GM18519 (cell line): Measurements from ENCODE around the gene AKAP3.

Experiments used
- ATAC-seq: cut with Tn5 transposase; IDR thresholded peaks from one replicate; pipeline ENCODE4 v1.9.1; 2021; ENCODE audit warnings: mild to moderate bottlenecking, moderate library complexity; ENCODE audit not compliant: unreplicated experiment, low FRiP score

AKAP3 gene

GRCh38 chr12:4648501-4649357 is at the start of gene AKAP3, which contains the start of gene NDUFA9:
AKAP3 (minus strand) TSS chr12:4649051; CDS start chr12:4638196, 10,855 bp downstream.
NDUFA9 (plus strand) TSS chr12:4649114; CDS start chr12:4649127, 13 bp downstream.
- peak; percentile 67 for ATAC-seq

DNA sequence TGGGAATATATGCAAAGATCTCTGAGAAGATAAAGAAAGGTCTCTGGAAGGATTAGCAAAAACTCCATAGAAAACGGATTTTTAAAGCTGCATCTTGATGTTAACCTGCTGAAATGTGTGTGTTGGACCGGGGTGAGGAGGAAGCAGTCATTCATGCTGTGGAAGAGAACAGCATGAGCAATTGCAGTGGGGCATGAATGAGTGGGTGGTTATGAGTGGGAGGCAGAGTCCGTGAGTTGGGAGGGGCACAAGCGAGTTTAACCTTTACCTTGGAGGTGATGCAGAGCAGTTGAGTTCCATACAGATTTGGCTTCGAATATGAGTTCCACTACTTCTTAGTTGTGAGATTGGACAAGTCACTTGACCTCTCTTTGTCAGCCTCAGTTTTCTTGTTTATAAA is 41.9 kb upstream of the AKAP3 start:
- ATAC-seq = no peak

GRCh38 chr12:4685317-4685716 is 36.5 kb upstream of the AKAP3 start:
- ATAC-seq = no peak

DNA sequence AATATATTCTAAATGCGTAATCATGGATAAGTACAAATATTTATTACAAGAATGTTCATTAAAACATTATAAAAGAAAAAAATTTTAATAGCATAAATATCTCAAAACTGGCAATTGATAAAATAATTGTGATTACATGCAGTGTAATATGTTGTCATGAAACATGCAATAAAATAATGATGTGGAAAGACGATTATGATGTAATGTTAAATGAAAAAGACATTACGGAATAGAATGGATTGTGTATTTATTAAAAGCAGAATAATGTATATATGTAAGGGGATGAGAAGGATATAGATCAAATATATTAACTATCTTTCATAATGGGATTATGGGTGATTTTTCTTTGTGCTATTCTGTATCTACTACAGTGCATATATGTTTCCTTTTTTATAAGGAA is 32.9 kb upstream of the AKAP3 start:
- ATAC-seq = no peak

GRCh38 chr12:4679711-4680110 is 30.9 kb upstream of the AKAP3 start:
- ATAC-seq = no peak

- ATAC-seq = no peak
Measured at GRCh38 chr12:4665236-4665635, 16.4 kb upstream of the AKAP3 start.

DNA sequence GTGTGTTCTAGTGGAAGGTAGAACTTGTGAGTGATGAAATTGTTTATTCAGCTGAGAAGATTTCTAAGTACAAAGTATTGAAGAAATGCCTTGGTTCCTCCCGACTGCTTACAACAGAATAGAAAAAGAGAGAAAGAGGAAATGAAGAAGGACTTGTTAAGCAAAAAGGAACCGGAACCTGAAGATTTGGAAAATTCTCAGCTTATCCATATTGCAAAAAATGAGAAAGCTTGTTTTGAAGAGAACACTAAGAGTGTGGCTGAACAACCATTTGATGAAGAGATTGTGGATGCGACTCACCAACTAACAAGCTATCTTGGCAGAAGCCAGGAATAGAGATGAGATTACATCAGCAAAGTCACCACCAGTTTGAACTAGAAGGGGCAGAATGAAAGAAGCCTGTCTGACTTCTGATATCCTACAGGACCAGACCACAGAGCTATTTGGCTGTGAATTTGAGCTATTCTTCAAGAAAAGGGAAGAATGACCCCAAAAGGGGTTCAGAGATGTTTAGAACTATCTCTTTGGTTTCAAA is 15.2 kb upstream of the AKAP3 start:
- no peak for ATAC-seq

DNA sequence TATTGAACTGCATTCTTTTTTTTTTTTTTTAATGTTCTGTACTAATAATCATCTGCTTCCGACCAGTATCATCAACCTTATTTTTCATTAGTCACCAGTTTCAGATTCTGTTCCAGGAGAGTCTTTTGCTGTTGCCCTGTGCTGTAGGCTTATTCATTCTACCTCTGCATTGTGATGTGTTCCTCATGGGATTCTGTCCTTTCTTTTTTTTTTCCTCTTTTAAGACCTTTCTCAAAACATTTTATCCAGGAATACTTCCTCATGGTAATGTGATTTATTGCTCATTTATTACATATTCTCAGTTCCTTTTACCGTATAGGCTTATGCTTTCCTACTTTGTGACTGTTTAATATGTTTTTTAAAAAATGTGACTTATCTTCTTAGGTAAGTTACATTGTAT is 4.8 kb upstream of the AKAP3 start:
- no peak for ATAC-seq

- no peak for ATAC-seq
Measured at GRCh38 chr12:4653257-4653656, 4.4 kb upstream of the AKAP3 start.

DNA sequence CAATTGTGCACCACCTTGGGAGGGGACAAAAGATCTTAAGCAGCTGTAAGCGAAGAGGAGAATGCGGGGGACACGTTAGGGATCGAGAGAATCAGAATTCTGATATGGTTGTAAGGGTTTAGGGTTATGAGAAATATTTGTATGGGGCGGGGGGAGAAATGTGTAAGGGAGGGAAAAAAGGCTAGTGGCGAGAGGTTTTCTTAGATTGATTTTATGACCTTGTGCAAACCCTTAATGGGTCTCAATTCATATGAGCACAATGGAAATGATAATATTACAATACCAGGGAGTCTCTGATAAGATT is 459 bp upstream of the AKAP3 start:
- no peak for ATAC-seq

GRCh38 chr12:4648104-4648500 is 749 bp downstream of the AKAP3 start:
- ATAC-seq = no peak

DNA sequence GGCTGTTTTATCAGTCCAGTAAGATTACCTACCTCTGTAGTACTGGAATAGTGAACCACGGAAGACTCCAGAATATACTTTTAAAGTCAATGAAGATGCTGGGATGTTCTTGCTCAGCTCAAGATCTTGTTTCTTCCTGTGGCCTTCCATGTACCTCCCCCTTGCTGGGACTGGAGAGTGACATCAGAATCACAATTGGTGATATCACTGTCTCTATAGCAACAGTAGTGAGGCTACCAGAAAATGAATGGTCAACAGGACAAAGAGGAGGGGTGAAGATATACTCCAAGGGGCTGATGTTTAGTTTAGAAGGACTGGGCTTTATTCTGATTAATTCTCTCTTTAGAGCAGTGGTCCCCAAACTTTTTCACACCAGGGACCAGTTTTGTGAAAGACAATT is 3.8 kb downstream of the AKAP3 start:
- no peak for ATAC-seq

GRCh38 chr12:4643747-4644146 is 5.1 kb downstream of the AKAP3 start:
- ATAC-seq = no peak

DNA sequence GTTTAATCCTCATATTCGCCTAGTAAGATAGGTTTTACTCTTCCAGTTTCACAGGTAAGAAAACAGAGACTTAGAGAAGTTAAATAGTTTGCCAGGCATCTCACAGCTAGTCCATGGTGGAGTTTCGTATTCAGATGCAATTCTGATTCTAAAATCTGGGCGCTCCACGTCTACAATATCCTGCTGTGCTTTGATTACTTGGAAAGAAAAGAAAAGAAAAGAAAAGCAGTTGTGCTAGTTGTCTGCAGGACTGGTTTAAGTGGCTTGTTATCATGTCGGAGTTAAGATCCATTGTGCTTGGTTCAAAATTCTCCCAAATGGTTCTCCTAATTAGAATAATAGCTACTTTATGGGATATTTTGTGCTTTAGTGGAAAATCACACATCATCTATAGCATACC is 18.6 kb downstream of the AKAP3 start:
- no peak for ATAC-seq

DNA sequence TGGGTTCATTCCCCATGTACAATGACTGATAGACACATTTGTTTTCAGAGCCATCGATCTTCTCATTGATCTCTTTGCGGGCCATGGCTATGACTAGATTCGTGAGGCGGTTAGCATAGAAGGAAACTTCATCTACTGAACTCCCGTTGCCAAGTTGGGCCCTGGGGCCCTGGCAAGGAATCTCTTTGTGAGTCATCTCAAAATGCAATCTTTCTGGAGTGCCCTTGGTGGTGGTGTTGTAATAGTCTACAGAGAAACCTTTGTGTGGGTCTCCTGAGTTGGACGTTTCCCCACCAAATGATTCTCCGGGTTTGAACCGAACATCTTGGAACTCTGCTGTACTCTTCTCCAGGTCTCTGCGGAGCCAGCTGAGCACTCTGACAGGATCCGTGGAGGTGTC is 20.4 kb downstream of the AKAP3 start:
- no peak for ATAC-seq

DNA sequence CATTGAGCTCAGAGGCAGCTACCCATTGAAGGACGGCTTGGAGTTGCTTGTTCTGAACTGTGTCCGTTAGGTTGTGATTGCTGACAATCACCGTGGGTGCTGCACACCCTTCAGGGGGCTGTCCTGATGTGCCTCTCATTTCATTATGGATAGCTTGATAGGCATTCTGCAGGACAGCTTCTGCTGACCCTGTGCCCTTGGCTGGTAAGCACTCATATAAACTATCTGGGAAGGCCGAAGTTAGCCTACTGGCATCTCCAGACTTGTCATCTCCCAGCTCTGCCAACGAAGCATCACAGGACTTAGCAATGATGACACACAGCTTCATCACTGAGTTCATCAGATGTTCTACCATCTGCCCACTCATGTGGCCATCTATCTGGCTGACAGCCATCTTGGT is 22.3 kb downstream of the AKAP3 start:
- ATAC-seq = no peak

- ATAC-seq = no peak
Measured at GRCh38 chr12:4621511-4621910, 27.3 kb downstream of the AKAP3 start.

GRCh38 chr12:4615667-4616066 is 33.2 kb downstream of the AKAP3 start:
- no peak for ATAC-seq

- ATAC-seq = no peak
Measured at GRCh38 chr12:4610481-4610880, 38.4 kb downstream of the AKAP3 start.

- no peak for ATAC-seq
Measured at GRCh38 chr12:4609071-4609470, 39.8 kb downstream of the AKAP3 start.

GRCh38 chr12:4607056-4607455 is 41.8 kb downstream of the AKAP3 start:
- no peak for ATAC-seq

- ATAC-seq = peak; percentile 72
Measured at GRCh38 chr12:4604684-4605193, 44.1 kb downstream of the AKAP3 start.
